Central memory CD4-positive, alpha-beta T cell (primary cell): ENCODE data around the gene PTPN13.

Experiments used
- DNase-seq: peaks from one replicate; pipeline ENCODE4 v3.0.0; 2022
- total RNA-seq, 3 experiments: gene quantifications; one replicate each; lab custom pipeline; 2026; lab: John Stamatoyannopoulos, UW

Gene PTPN13, protein sequence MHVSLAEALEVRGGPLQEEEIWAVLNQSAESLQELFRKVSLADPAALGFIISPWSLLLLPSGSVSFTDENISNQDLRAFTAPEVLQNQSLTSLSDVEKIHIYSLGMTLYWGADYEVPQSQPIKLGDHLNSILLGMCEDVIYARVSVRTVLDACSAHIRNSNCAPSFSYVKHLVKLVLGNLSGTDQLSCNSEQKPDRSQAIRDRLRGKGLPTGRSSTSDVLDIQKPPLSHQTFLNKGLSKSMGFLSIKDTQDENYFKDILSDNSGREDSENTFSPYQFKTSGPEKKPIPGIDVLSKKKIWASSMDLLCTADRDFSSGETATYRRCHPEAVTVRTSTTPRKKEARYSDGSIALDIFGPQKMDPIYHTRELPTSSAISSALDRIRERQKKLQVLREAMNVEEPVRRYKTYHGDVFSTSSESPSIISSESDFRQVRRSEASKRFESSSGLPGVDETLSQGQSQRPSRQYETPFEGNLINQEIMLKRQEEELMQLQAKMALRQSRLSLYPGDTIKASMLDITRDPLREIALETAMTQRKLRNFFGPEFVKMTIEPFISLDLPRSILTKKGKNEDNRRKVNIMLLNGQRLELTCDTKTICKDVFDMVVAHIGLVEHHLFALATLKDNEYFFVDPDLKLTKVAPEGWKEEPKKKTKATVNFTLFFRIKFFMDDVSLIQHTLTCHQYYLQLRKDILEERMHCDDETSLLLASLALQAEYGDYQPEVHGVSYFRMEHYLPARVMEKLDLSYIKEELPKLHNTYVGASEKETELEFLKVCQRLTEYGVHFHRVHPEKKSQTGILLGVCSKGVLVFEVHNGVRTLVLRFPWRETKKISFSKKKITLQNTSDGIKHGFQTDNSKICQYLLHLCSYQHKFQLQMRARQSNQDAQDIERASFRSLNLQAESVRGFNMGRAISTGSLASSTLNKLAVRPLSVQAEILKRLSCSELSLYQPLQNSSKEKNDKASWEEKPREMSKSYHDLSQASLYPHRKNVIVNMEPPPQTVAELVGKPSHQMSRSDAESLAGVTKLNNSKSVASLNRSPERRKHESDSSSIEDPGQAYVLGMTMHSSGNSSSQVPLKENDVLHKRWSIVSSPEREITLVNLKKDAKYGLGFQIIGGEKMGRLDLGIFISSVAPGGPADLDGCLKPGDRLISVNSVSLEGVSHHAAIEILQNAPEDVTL (N-terminal part only)
- 1.6 to 6.8 (median 4.4) reads per million in 3 experiments for total RNA-seq

DNA sequence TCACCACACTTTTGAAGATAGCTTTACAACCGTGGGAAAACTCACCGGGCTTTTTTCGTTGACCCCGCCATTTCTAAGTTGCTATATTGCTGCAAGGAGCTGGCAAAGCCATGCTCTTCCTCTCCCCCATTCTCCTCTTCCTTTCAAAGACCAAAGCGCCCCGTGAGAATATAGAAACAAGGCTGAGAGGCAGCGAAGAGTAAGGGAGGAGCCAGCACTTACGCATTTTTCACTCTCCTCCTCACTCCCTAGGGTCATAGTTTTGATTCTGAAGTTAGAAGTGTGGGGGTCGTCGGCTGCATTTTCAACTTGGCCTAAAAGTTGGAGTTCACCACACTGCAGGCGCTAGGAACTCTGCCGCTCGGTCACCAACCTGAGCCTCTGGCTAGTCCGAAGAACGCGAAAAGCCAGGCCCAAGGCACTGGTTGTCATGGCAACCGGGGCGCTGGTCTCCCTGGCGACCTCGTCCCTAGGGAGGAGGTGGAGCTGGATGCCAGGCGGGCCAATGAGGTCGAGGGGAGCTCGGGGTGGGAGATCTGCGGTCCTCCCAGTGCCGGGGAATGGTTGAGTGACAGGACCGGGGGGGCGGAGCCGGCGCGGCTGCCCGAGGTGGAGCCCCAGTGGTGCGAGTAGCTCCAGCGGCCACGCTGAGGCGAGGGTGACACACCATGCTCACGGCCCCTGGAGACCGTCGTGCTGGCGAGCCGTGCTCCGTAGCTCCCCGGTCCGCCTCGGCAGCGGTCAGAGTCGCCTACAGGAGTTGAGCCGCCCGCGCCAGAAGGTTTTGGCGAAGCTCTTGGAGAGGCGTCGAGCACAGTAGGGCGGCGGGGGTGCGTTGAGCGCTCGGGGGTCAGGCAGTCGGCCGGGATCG, at the start of gene PTPN13:
Gene PTPN13 (plus strand): TSS at position 628 of the 871 bp plus-strand sequence. CDS start 40,942 bp downstream, outside the sequence.
- peak; percentile 75 for DNase-seq

DNA sequence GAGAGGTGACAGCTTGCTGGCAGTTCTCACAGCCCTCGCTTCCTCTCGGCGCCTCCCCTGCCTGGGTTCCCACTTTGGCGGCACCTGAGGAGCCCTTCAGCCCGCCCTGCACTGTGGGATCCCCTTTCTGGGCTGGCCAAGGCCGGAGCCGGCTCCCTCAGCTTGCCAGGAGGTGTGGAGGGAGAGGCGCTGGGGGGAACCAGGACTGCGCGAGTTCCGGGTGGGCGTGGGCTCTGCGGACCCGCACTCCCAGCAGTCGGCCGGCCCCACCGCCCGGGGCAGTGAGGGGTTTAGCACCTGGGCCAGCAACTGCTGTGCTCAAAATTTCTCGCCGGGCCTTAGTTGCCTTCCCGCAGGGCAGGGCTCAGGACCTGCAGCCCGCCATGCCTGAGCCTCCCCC, 47.0 kb upstream of the PTPN13 start:
- no peak for DNase-seq

DNA sequence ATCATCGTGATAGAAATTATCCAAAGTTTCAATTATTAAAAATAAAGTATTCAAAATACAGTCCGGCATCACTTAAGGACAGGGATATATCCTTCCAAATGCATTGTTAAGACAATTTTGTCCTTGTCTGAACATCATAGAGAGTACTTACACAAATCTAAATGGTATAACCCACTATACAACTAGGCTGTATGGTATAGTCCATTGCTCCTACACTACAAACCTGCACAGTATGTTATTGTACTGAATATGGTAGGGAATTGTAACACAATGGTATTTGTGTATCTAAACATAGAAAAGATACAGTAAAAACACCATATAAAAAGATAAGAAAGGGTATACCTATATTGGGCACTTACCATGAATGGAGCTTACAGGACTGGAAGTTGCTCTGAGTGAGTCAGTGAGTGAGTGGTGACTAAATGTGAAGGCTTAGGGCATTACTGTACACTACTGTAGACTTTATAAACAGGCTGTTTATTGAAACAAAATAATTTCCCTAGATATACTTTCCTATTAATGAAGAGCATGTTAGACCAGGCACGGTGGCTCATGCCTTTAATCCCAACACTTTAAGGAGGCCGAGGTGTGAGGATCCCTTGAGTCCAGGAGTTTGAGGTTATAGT, 44.8 kb upstream of the PTPN13 start:
- DNase-seq, result no peak

DNA sequence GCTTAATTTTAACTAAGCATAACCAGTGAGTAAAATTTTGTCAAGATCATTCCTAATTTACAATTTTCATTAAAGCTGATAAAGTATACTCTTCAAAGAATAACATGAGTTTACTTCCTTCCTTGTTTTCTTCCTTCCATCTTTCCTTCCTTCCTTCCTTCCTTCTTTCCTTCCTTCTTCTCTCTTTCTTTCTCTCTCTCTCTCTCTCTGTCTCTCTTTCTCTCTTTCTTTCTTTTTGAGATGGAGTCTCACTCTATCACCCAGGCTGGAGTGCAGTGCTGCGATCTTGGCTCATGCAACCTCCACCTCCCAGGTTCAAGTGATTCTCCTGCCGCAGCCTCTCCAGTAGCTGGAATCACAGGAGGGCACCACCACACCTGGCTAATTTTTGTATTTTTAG, 42.7 kb upstream of the PTPN13 start:
- no peak for DNase-seq

DNA sequence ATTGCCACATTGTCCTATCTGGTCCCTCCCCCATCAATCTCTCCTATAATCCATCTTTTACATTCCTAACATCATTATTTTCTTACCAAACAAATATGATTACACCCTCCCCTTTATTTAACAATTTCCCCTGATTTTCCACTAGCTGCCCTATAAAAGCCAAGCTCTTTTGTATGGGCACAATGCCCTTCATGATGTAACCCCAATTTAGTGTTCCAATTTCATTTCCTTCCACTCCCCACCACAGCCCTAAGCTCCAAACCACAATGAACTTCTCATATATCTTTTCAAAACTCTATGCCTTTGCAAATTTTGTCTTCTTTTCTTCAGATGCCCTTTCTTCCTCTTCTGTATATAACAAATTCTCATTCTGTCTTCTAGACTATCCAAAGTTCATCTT, 39.5 kb upstream of the PTPN13 start:
- DNase-seq, result peak; percentile 46

DNA sequence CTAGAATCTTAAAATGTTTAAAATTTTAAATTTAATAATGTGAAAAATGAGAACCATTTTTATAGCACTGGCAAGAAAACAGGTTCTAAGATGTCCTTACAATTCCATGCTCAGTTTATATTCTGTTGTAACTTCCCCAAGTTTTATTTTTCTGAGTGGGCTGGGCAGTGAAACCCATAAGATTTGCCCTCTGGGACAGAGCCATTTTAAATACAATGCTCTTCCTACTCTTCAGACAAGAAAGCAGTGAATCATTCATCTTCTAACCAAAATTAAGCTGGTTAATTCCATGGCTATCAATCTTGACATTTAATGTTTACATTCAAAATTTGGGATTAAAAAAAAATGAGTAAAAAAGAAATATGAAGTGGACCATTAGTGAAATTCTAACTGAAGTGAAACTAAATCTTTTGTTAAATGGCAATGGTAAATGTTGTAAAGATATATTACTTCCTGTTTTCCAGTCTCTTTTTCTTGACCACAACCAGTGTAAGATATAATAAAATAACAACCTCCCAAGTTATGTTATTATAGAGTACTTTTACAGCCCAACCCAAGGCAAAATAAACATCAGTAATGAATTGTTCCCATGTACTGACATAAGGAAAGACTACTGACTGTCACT, 37.2 kb upstream of the PTPN13 start:
- DNase-seq, result no peak

DNA sequence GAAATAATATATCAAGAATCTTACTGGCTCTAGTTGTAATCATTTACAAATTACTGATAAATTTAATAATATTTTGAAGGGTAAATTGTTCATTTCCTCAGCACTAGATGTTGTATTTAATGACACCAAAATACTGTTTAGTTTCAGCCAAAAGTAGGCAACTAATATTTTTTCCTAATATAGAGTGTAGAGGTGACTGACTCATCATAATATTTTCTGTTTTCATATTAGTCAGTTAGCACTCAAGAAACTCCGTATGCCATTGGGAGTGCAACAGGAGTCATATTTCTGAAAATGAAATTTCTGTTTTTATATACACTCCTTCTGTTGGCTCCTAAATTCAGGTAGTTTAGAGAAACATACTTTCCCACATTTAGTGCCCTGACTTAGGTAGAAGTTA, 36.6 kb upstream of the PTPN13 start:
- DNase-seq, result no peak

DNA sequence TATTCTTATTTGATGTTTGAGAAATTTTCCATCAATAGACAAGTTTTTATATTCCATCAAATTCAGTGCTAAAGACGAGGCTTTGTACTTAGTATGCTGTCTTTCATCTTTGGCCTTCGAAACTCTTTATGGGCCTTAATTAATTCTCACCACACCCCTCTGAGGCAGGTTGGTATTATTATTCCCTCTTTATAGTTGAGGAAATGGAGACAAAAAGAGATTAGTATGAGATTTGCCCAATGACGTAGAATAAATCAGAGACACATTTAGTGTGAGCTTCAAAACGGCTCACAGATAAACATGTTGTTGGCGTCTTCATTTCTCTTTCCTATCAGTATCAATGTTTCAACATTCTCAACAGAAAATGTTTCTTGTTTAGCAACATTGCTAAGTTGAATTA, 35.9 kb upstream of the PTPN13 start:
- no peak for DNase-seq

DNA sequence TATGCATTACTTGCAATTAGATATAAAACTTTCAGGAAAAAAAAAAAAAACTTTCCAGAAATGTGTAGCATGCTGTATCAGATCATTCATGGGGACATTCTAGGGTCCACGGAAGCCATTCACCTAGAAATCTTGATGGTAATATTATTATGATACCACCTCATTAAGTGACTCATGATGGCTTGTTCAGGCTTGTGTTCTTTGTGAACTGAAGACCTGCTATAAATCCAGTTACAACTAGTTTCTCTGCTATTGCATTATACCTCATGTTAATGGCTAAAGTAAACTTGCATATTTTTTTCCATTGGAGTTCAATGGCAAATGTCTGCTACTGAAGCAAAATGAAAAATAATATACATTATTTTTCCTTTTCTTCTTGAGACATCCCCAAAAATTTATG, 35.3 kb upstream of the PTPN13 start:
- no peak for DNase-seq

DNA sequence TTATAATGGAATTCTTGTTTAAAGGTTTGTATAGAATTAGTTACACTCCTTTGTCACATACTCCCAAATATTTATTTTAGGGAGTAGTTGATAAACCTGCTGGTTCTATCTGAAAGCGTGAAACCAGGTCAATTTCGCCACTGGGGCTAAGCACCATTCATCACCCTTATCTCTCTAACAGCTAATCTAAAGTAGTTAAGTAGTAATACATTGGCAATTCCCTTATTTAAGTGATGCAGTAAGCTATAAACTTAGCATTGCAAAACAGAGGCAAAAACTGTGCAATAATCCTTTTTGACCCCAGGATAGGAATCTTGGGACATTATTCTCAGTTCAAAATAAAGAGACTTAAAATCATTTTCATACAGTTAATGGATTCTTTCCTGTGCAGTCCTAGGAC, 33.7 kb upstream of the PTPN13 start:
- no peak for DNase-seq

DNA sequence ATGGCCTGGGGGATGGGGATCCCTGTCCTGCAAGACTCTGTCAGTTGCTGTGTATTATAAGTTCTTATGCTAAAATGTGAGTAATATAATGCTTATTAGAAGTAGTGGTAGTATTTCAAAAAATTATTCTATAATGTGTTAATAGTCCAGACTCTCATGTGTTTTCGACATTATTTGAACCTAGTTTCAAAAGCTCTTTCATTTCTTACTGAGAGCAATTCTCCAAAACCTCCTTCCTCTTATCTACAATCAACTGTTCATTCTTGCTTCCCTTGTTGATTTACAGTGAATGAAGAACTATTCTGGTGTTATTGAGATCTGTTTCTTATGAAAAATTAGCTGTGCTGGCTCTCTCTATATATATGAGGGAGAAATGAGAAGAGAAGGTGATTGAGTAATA, 32.9 kb upstream of the PTPN13 start:
- no peak for DNase-seq

DNA sequence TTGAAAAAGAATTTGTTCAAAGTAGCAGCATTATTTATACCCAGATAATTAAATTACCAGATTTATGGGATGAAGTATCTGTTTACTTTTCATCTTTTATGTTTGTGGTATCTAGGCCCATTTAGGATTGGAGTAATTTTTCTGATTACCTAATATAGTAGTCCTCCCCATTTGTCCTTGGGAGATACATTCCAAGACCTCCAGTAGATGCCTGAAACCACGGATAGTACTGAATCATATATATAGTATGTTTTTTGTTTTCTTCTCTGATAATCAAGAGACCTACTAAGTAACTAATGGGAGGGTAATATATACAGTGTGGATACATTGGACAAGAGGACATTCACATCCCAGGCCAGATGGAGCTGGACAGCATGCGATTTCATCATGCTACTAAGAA, 30.7 kb upstream of the PTPN13 start:
- DNase-seq, result no peak

DNA sequence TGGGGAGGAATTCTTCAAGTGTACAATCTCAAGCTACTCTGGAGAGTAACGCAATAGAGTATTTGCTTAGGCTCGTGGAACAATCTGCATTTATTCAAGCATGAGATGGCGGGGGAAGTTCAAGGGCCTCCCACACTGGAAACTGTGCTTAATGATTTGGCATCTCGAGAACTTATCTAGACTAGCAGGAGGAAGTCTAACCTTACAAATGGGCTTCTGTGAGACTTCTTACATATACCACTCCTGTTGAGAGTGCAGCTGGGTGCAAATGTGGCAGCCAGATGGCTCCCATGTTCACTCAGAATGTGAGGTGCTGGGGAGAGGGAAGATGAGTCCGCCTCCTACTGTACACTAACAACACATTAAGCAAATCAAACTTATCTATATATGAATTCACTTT, 29.3 kb upstream of the PTPN13 start:
- no peak for DNase-seq

DNA sequence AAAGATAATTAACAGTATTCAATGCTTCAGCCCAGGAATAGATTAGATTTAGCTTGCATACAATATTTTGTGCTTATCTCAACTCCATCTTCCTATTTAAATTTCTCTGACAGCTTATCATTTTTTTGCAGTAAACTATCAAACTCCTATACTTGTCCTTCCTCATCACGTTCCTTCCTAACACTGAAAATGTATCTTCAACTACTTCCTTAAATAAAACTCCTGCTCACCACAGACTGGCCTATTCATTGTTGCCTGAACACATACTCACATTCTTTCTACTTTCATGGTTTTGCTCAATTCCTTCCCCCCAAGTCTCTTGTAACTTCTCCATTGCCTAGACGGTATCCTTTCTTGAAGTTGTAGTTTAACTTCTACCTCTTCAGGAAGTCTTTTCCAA, 28.5 kb upstream of the PTPN13 start:
- DNase-seq, result no peak

DNA sequence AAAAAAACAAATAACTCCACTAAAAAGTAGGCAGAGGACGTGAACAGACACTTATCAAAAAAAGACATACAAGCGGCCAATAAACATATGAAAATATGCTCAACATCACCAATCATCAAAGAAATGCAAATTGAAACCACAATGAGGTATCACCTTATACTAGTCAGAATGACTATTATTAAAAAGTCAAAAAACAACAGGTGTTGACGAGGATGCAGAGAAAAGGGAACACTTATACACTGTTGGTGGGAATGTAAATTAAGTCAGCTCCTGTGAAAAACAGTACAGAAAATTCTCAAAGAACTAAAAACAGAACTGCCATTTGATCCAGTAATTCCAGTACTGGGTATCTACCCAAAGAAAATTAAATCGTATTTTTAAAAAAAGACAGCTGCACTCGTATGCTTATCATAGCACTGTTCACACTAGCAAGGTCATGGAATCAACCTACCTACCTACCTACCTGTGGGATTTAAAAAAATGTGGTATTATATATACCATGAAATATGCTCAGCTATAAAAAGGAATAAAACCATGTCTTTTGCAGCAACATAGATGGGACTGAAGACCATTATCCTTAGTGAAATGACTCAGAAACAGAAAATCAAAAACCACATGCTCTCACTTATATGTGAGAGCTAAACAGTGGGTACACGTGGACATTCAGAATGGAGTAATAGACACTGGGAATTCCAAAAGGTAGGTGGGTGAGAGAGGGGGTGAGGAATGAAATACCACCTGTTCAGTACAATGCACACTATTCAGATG, 24.8 kb upstream of the PTPN13 start:
- DNase-seq, result no peak

DNA sequence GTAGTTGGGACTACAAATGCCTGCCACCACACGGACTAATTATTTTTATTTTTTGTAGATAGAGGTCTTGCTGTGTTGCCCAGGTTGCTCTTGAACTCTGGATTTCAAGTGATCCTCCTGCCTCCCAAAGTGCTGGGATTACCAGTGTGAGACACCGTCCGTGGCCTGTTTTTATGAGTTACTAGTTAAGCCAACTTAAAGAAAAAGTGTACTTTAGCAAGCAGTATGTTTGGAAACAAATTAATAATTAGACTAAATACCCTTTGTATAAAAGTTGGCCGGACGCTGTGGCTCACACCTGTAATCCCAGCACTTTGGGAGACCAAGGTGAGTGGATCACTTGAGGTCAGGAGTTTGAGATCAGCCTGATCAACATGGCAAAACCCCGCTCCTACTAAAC, 14.2 kb upstream of the PTPN13 start:
- DNase-seq, result no peak

DNA sequence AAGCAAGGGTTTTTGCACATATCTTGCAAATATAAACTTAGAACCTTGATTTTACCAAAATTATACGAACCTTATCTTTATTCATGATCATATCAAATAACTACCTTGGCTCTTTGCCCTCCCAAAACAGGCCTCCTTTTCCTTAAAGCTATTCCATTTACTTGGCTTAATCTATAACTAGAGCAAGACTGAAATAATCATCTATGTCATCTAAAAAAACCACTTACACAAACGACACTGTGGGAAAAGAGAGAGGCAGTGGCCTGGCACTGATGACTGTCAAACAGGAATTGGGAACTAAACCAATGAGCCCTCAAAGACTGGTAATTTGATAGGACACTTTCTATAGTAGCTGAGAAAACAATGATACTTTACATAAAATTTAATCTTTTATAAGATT, 11.7 kb upstream of the PTPN13 start:
- no peak for DNase-seq

DNA sequence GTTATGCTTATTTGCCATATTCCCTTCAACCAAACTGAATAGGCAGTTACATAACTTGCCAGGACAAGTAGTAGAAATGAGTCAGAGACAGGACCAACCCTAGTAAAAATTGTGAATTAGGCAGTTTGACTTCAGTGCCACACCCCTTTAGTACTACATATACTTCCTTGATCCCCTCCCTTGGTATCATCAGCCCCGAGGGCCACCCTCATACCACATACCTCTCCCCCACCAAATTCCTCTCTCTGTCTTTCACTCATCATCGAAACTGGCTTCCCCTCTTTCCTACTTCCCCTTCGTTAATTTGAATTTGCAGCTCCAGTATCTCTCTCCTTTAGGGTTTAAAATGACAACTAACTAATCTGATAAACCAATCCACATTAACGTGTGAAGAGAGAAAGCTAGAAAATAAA, 7.9 kb upstream of the PTPN13 start:
- DNase-seq, result no peak

DNA sequence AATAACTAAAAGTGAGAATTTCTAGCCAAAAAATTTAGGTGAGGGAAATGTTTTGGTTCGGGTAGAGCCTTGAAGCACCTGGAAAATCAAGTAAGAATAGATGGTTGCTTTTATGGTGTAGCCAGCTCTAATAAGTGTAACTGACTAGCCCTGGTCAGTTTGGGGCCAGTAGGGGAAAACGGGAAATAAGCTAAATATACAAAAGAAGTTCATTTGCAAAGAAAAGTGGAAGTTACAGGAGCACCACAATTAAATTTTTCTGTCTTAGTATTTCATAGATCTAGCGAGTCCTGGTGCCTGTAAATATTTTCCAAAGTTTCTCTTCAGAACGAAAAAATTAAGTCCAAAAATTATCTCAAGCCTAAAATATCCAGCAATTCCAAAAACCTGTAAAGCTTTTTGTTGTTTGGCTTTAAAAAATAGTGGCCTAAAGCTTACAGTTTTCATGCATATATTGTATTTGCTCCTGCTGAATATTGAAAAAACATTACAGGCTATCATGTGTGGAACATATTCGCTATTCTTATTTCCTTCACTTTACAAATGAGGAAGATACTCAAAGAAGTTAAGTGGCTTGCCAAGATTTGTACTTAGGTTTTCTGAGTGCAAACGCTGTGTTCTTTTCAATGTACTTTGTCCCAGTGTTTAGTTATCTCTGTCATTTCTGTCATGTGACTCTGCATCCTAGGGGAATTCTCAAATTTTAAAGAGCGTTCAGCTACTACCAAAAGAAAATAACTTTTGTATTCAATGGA, 7.3 kb upstream of the PTPN13 start:
- DNase-seq, result no peak
